IMR-90 (cell line): ENCODE data around the gene LRRC8E. TPM values are rescaled to one million over a fixed set of nuclear protein-coding genes. Genes with fewer than 3 reads are reported as not detected.

ENCODE experiments used
- ATAC-seq: fragments of 200-7000 bp; cut with Tn5 transposase; 2 replicates; pipeline ENCODE4 v1.9.1; 2020; ENCODE audit warnings: low read depth, mild to moderate bottlenecking, moderate library complexity
- BruUV-seq: library from RNA; stranded (reverse); fragments of 400-500 nt; replicated peaks from 2 replicates; lab custom pipeline; 2021; lab: Mats Ljungman, UMichigan
- CTCF ChIA-PET: fragments of 300-600 bp; formaldehyde crosslinking; extraction: SDS; loops from one replicate; lab custom pipeline; 2021; ENCODE audit warnings: antibody characterized with exemption; lab: Yijun Ruan, JAX
- POLR2A ChIA-PET: fragments of 300-600 bp; sonication (Branson Sonifier 250); formaldehyde crosslinking; loops from one replicate; lab custom pipeline; 2022; ENCODE audit warnings: antibody characterized with exemption; ENCODE audit not compliant: unreplicated experiment; lab: Charles Lee
- DNase-seq: peaks from one replicate; pipeline ENCODE4 v3.0.0; 2013
- H2AFZ ChIP-seq: replicated peaks from 2 replicates; pipeline ENCODE3; 2013; ENCODE audit warnings: low read length, mild to moderate bottlenecking; ENCODE audit not compliant: poor library complexity
- H2AK5ac ChIP-seq: 2 replicates; pipeline ENCODE4 v1.6.1; 2013; ENCODE audit warnings: low read depth, low read length, inconsistent platforms
- H2AK9ac ChIP-seq: replicated peaks from 2 replicates; pipeline ENCODE3; 2013; ENCODE audit warnings: mild to moderate bottlenecking, low read depth, low read length, moderate library complexity; ENCODE audit not compliant: poor library complexity
- H2BK120ac ChIP-seq: 2 replicates; pipeline ENCODE4 v1.6.1; 2013; ENCODE audit warnings: low read depth, low read length, inconsistent platforms
- H2BK15ac ChIP-seq: 3 replicates; pipeline ENCODE4 v1.6.1; 2013; ENCODE audit warnings: low read depth, low read length, inconsistent platforms
- H2BK20ac ChIP-seq: 2 replicates; pipeline ENCODE4 v1.6.1; 2013; ENCODE audit warnings: low read depth, mild to moderate bottlenecking, inconsistent platforms, low read length, moderate library complexity
- H2BK5ac ChIP-seq: 2 replicates; pipeline ENCODE4 v1.6.1; 2013; ENCODE audit warnings: mild to moderate bottlenecking, low read depth, low read length, inconsistent platforms; ENCODE audit not compliant: poor library complexity, severe bottlenecking
- H3K14ac ChIP-seq: replicated peaks from 2 replicates; pipeline ENCODE4 v1.6.1; 2013; ENCODE audit warnings: low read depth, low read length, inconsistent platforms
- H3K18ac ChIP-seq: 2 replicates; pipeline ENCODE4 v1.6.1; 2013; ENCODE audit warnings: low read depth, low read length, control low read depth
- H3K23ac ChIP-seq: 2 replicates; pipeline ENCODE4 v1.6.1; 2013; ENCODE audit warnings: low read depth, low read length, inconsistent platforms
- H3K27ac ChIP-seq: 2 replicates; pipeline ENCODE4 v1.5.1; 2013; ENCODE audit warnings: mild to moderate bottlenecking, control low read depth, low read length; ENCODE audit not compliant: insufficient read depth
- H3K27me3 ChIP-seq: 2 replicates; pipeline ENCODE4 v1.6.1; 2013; ENCODE audit warnings: low read length; ENCODE audit not compliant: control insufficient read depth, insufficient read depth
- H3K36me3 ChIP-seq: 2 replicates; pipeline ENCODE4 v1.6.1; 2013; ENCODE audit warnings: low read length, mixed read lengths; ENCODE audit not compliant: control insufficient read depth, insufficient read depth
- H3K4ac ChIP-seq: 2 replicates; pipeline ENCODE4 v1.6.1; 2013; ENCODE audit warnings: low read depth, low read length, inconsistent platforms
- H3K4me1 ChIP-seq: 2 replicates; pipeline ENCODE4 v1.6.1; 2013; ENCODE audit warnings: low read length, mixed read lengths; ENCODE audit not compliant: control insufficient read depth, insufficient read depth
- H3K4me2 ChIP-seq: 2 replicates; pipeline ENCODE4 v1.6.1; 2013; ENCODE audit warnings: low read depth, mild to moderate bottlenecking, control low read depth, low read length, moderate library complexity
- H3K4me3 ChIP-seq: 2 replicates; pipeline ENCODE4 v1.5.1; 2013; ENCODE audit warnings: low read depth, mild to moderate bottlenecking, control low read depth, low read length, moderate library complexity; ENCODE audit not compliant: insufficient read depth
- H3K56ac ChIP-seq: 2 replicates; pipeline ENCODE4 v1.6.1; 2013; ENCODE audit warnings: low read length, inconsistent platforms; ENCODE audit not compliant: insufficient read depth; ENCODE audit errors: extremely low read depth
- H3K79me1 ChIP-seq, 2 experiments: 2 replicates each; pipeline ENCODE4 v1.6.1; 2013; ENCODE audit warnings: low read length in 2 of 2, inconsistent platforms in 1 of 2, low read depth in 1 of 2
- H3K9ac ChIP-seq: 2 replicates; pipeline ENCODE4 v1.6.1; 2013; ENCODE audit warnings: low read depth, low read length, control low read depth
- H3K9me1 ChIP-seq: 2 replicates; pipeline ENCODE4 v1.6.1; 2013; ENCODE audit warnings: low read length, inconsistent platforms; ENCODE audit not compliant: insufficient read depth
- H3K9me3 ChIP-seq: 2 replicates; pipeline ENCODE4 v1.6.1; 2013; ENCODE audit warnings: low read length; ENCODE audit not compliant: control insufficient read depth, insufficient read depth
- H4K20me1 ChIP-seq: 2 replicates; pipeline ENCODE4 v1.6.1; 2013; ENCODE audit warnings: low read length, inconsistent platforms; ENCODE audit not compliant: insufficient read depth
- H4K5ac ChIP-seq: 2 replicates; pipeline ENCODE4 v1.6.1; 2013; ENCODE audit warnings: mild to moderate bottlenecking, low read depth, low read length, control low read depth
- H4K8ac ChIP-seq, 2 experiments: 2 replicates each; pipeline ENCODE4 v1.6.1; 2013; ENCODE audit warnings: low read depth in 2 of 2, low read length in 2 of 2, control low read depth in 1 of 2, inconsistent platforms in 1 of 2
- H4K91ac ChIP-seq: 2 replicates; pipeline ENCODE4 v1.6.1; 2013; ENCODE audit warnings: low read depth, low read length, inconsistent platforms; ENCODE audit not compliant: insufficient read depth
- BHLHE40 ChIP-seq: fragments of 150-350 bp; IDR thresholded peaks from 2 replicates; pipeline ENCODE4 v1.6.1; 2016; ENCODE audit warnings: mild to moderate bottlenecking, low read depth, low read length
- CEBPB ChIP-seq: IDR thresholded peaks from 2 replicates; pipeline ENCODE4 v1.6.1; 2012; ENCODE audit warnings: low read depth, low read length, improper control_type of control experiment
- MAZ ChIP-seq: IDR thresholded peaks from 2 replicates; pipeline ENCODE4 v1.6.1; 2012; ENCODE audit warnings: low read depth, mild to moderate bottlenecking, low read length, improper control_type of control experiment, moderate library complexity, borderline replicate concordance
- MXI1 ChIP-seq: IDR thresholded peaks from 2 replicates; pipeline ENCODE4 v1.6.1; 2012; ENCODE audit warnings: low read depth, mild to moderate bottlenecking, low read length, moderate library complexity, borderline replicate concordance
- POLR2A ChIP-seq: IDR thresholded peaks from 2 replicates; pipeline ENCODE4 v1.6.1; 2012; ENCODE audit warnings: mild to moderate bottlenecking, low read depth, low read length
- WGBS, 2 experiments: methylation state at CpG; one replicate each; pipeline versions ENCODE4 v1.1.5 to v1.1.7; 2013; ENCODE audit warnings: missing lambda C conversion rate in 2 of 2; ENCODE audit not compliant: insufficient read length in 1 of 2; ENCODE audit errors: extremely low coverage in 2 of 2; 5-methylcytosine and 5-hydroxymethylcytosine counted together
- dilution Hi-C: fragments of 300-500 bp; cut with HindIII; formaldehyde crosslinking; loops from one replicate; pipeline ENCODE4 v1.14.3; 2018; ENCODE audit warnings: low sequenced_read_pairs; ENCODE audit not compliant: unreplicated experiment
- in situ Hi-C: fragments of 300-500 bp; cut with MboI; formaldehyde crosslinking; loops from 3 replicates; pipeline ENCODE4 v1.14.3; 2019; ENCODE audit warnings: low sequenced_read_pairs, inconsistent platforms, mixed read lengths
- intact Hi-C: fragments of 100-400 bp; cut with micrococcal nuclease; formaldehyde crosslinking; loops from 2 replicates; pipeline ENCODE4 v1.10.0; 2022
- polyA plus RNA-seq, 3 experiments: library from polyadenylated mRNA; depleted of rRNA; stranded (reverse); fragments of >200 nt; gene quantifications; 2 replicates each; pipeline ENCODE4 v1.2.3, GENCODE V29; 2012; ENCODE audit warnings: low replicate concordance in 1 of 3
- total RNA-seq: library from RNA; depleted of rRNA; stranded (reverse); fragments of >200 nt; gene quantifications from 2 replicates; pipeline ENCODE4 v1.2.3, GENCODE V29; 2012
- TF ChIP-seq, protein P1 (sequence below): fragments of 150-350 bp; IDR thresholded peaks from 2 replicates; pipeline ENCODE4 v1.6.1; 2016; ENCODE audit warnings: low read depth, mild to moderate bottlenecking, low read length, moderate library complexity, borderline replicate concordance

The LRRC8E gene
- total and polyA plus RNA-seq, 2 of the 4 experiments (the other 2 are of a cell fraction), result 6.4 to 7.2 TPM

DNA sequence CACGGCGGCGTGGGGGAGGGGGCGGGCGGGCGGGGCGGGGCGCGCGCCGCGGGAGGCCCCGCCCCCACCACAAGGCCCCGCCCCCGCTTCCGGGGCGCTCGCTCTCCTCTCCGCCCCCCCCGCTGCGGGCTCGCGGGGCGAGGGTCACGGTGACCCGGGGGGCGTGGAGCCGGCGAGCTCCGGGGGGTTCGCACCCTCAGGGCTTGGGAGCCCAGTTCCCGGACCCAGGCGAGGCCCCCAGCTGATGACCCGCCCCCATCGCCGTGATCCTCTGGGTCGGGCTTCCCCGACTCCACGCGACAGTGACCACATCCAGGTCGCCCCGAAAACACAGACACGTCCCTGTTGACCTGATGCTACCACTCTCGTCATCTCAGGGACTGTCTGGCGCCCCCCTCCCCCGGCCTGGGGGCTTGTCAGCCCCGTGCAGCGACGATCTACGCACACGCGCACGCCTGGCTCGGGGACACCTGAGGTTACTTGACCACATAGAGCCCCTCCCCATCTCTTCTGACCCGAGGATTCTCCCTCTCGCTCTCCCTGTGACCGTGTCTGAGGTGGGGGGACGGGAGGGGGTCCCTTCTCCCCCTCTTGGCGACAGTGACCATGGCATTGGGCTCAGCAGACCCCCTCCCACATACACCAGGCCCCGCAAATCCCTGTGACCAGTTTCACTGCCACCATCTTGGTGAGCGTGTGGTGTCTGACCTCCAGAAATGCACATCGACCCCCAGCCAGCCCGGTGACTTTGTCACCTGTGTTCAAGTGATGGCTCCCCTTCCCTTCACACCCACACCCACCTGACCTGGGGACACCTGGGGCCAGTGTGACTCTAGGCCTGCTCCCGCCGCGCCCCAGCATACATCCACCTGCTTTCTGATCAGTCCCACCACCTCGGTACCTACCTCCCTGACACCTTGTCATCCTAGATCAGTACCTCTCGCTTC, 16.0 kb downstream of the LRRC8E start:
- dilution Hi-C loops (no loop called here), intact Hi-C loops (no loop called here), in situ Hi-C loops (no loop called here)
- H3K36me3 ChIP-seq, result peaks cover 15% of the 10 kb centered on the region
- DNase-seq, result no peak
- H4K91ac ChIP-seq, result peak overlapping the region; percentile 90
- H2BK15ac ChIP-seq, result no peak overlapping the region; the same call in 2 of the 3 replicates
- peak overlapping the region; percentile 8 for H3K23ac ChIP-seq
- peaks cover 10% of the 10 kb centered on the region for H3K4me1 ChIP-seq
- H2BK20ac ChIP-seq, result no peak overlapping the region
- no peaks in the 10 kb centered on the region for H3K9me3 ChIP-seq
- ChIA-PET CTCF (interaction anchor here (0.7 to 1.6 kb wide), 4 partner anchors 12 to 35 kb away, joined by 3 to 7 read pairs (median 6); partner anchors contain the start of genes LRRC8E and SNAPC2), POLR2A (interaction anchor here (0.5 to 1.6 kb wide), 4 partner anchors 10 to 466 kb away, joined by 3 to 14 read pairs (median 4); partner anchors contain the start of gene SNAPC2)
- H2BK120ac ChIP-seq, result peak overlapping the region; percentile 56; the same call in 1 of the 2 replicates
- H4K8ac ChIP-seq, result peak overlapping the region; percentile 14 to 95; a peak in 3 of 4 replicates
- H3K18ac ChIP-seq, result peak overlapping the region; percentile 48; the same call in 1 of the 2 replicates
- ATAC-seq, result peak; percentile 66
- H3K14ac ChIP-seq, result peak overlapping the region; percentile 64
- H4K5ac ChIP-seq, result peak overlapping the region; percentile 65
- peak overlapping the region; percentile 84 for H3K4ac ChIP-seq
- H3K27ac ChIP-seq, result peak overlapping the region; percentile 88
- H3K56ac ChIP-seq, result peak overlapping the region; percentile 52
- peaks cover 14 to 49% of the 10 kb centered on the region in 2 experiments; a peak in 3 of 4 replicates for H3K79me1 ChIP-seq
- TF ChIP-seq POLR2A (no peak), MAZ (peak; percentile 58; the same call in 1 of the 2 replicates), CEBPB (no peak), MXI1 (0 out of 2 replicates have a peak, but pooled peaks have one; percentile 44), BHLHE40 (0 out of 2 replicates have a peak, but pooled peaks have one; percentile 28)
- TF ChIP-seq, protein P1, sequence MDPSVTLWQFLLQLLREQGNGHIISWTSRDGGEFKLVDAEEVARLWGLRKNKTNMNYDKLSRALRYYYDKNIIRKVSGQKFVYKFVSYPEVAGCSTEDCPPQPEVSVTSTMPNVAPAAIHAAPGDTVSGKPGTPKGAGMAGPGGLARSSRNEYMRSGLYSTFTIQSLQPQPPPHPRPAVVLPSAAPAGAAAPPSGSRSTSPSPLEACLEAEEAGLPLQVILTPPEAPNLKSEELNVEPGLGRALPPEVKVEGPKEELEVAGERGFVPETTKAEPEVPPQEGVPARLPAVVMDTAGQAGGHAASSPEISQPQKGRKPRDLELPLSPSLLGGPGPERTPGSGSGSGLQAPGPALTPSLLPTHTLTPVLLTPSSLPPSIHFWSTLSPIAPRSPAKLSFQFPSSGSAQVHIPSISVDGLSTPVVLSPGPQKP, result no peak
- H3K4me3 ChIP-seq, result peak overlapping the region; percentile 66
- H2AK9ac ChIP-seq, result peak overlapping the region; percentile 97
- H2BK5ac ChIP-seq, result peak overlapping the region; percentile 90
- H3K9me1 ChIP-seq, result peaks cover 11% of the 10 kb centered on the region
- H2AFZ ChIP-seq, result peak overlapping the region; percentile 100
- H3K27me3 ChIP-seq, result no peaks in the 10 kb centered on the region
- 19% methylated on average over 13 of the region's 68 CpGs; no CpG with 5 or more reads in 1 of the 2 experiments for WGBS, 2 experiments
- peak overlapping the region; percentile 96 for H2AK5ac ChIP-seq
- H3K4me2 ChIP-seq, result peak overlapping the region; percentile 96
- peaks cover 48% of the 10 kb centered on the region for H4K20me1 ChIP-seq
- H3K9ac ChIP-seq, result peak overlapping the region; percentile 91
- BruUV-seq, result no TSS peak
